GM19035 (cell line): ENCODE measurements around the gene ARHGEF10L.

ENCODE experiments used
- ATAC-seq: cut with Tn5 transposase; IDR thresholded peaks from one replicate; pipeline ENCODE4 v1.9.1; 2021; ENCODE audit not compliant: unreplicated experiment

The ARHGEF10L gene

DNA sequence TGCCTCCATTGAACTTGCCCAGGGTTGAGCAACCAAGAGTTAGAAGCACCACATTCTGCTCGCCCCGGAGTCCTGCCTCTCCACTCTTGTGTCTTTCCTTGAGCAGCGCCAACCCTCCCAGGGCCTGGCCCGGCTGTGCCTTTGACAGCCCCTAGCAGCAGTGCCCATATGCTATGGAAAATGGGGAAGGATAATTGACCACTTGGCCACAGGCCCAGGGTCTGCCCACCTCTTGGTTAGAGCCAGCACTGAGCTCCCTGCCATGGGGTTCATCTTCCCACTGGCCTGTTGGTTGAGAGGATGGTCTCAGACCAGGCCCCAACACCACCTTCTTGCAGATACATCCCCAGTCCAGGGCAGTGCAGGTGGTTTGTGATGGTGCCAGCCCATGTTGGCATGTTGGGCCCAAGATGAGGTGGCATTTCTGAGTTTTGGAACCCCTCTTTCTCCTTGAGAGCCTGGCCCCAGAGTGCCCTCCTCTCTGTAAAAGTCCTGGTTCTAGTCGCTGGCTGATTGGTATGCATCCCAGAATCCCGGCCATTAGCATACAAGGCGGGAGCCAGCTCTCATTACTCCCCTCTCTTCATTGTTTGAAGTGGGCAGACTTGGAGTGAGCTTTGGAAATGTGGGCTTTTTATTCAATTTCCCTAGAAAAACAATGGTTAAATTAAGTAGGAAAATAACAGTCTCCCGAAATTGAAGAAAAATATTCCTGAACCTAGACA lies 7.6 kb downstream of the ARHGEF10L start:
- ATAC-seq, result no peak

DNA sequence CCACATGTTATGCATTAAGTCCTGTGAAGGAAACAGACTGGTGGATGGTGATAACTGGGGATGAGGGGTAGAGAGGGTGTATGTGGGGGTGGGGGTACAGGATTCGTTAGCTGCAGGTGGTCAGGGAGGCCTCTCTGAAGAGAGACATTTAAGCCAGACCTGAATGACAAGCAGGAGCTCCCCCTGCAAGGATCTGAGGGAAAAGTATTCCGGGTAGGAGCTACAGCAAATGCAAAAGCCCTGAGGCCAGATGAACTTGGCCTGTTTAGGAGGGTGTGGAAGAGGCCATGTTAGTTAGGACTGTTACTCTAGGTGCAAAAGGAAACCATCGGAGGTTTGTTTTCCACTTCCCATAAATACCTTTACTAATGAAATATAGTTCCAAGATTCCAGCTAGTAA lies 9.9 kb downstream of the ARHGEF10L start:
- no peak for ATAC-seq

DNA sequence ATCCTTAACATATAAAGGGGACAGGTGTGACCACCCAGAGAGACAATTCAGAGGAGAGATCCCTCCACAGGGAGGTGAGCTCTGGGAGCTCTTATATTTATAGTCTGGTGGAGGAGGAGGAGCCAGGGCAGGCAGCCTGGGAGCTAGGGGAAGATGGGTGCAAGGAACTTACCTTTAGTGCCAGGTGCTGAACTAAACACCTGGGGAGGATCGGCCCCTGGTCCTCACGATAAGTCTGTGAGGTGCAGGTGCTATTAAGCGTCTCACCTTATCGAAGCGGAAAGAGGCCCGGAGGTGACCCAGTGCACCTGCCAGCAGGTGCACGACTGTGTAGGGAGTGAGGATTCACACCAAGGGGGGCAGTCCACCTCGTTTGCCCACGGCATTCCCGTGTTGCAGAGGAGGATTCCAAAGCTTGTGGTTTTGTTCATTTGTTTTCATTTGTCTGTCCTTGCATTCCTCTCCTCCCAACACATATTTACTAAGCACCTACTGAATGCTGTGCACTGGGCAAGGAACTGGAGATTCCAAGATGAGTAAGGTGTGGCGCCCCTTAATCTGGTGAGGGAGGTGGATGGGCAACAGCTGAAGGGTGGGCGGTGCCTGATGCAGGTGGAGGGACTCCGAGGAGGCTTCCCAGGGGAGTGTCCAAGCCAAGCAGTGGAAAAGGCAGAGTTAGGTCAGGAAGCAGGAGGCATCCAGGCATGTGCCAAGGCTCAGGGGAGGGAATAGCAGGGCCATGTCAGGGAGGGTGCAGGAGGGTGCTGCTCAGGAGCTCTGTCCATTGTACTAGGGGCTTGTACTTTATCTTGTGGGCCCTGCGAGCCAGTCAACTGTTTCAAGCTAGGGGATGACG lies 11.5 kb downstream of the ARHGEF10L start:
- ATAC-seq, result no peak

DNA sequence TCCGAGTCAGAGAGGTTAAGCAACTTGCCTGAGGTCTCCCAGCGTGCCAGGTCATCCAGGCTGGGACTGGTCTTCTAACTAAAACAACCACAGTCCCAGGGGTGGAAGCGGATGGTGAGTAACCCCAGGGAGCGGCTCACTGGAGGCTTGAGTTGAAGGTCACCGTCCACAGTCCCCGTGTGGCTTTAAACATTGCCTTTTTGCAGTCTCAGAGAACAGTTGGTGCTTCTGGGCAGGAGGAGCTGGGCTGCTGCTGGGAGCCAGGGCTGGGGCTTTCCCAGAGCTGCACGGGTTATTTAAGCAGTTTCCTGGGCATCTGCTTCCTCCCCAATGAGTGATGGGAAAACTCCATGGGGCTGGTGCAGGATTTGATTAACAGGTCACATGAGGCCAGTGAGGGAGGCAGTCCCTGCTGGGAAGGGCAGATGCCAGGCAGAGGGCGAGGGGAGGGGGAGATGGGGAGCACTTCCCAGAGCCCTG lies 12.3 kb downstream of the ARHGEF10L start:
- ATAC-seq, result no peak

DNA sequence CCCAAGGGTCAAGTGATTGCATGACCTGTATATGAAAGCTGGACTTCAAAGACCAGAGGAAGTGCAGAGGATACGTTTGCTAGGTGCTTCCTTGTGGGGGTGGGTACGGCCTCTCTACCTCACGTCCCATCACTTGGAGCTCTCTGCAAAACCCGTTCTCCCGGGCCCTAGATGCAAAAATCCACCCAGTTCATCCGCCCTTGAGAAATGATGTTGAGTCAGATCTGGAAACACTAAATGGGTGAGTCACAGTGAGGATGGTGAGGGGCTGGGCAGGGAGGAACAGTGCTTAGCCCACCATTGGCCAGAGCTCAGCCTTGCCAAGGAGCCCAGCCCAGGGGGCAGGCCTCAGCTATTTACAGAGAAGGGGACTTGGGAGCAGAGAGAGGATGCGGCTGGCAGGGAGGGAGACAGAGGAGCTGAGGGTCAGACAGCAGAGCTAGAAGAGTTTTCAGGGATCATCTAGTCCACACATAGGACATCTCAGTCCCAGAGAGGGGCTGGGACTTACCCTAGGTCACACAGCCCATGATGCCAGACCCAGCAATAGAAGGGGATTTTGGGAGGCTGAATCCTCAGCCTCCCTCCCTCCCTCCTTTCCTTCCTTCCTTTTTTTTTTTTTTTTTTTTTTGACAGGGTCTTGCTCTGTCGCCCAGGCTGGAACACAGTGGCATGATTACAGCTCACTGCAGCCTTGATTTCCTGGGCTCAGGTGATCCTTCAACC lies 14.6 kb downstream of the ARHGEF10L start:
- no peak for ATAC-seq

DNA sequence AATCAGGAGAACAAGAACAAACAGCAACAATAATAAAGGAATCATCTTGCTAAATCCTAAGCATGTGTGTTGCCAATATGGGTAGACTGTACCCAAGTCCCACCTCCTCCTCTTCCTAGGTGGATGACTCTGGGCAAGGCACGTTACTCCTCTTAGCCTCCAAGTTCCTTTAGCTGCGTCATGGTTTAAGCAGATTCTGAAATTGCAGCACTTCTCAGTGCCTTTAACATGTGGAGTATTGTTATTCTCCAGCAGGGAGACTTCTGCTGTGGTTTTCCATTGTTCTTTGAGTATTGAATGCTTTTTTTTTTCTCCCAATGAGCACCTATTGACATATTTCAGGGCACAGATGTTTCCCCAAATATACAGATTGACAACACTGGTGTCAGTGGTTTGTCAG lies 15.5 kb downstream of the ARHGEF10L start:
- no peak for ATAC-seq

DNA sequence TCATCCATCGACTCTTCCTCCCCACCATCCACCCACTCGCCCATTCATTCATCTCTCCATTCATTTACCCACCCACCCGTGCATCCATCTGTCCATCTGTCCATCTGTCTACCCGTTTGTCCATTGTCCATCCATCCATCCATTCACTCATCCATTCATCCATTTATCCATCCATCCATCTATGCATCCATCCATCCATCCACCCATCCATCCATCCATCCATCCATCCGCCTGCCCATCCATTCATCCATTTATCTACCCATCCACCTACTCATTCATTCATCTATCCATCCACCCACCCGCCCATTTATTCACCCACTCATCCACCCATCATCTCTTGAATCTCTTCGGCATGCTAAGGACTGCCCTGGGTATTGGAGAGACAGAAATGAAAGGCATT lies 18.5 kb downstream of the ARHGEF10L start:
- ATAC-seq, result no peak

DNA sequence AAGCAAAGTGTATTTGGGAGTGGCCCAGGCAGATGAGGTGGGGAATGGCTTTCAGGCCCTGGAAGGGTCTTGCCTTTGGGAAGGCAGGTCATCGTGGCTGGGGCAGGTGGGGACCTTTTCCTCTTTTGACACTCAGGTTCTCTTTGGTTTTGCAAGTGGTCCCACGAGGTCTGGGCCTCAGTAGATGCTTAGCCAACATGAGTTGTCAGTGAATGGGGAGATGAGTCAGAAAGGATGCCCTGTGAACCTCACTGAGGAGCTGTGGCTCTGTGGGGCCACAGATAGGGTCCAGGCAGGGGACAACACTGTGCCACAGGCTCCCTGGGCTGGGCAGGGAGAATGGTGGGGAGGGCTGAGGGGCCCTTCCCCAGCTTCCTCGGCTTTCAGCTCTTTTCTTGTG lies 19.0 kb downstream of the ARHGEF10L start:
- ATAC-seq, result no peak

DNA sequence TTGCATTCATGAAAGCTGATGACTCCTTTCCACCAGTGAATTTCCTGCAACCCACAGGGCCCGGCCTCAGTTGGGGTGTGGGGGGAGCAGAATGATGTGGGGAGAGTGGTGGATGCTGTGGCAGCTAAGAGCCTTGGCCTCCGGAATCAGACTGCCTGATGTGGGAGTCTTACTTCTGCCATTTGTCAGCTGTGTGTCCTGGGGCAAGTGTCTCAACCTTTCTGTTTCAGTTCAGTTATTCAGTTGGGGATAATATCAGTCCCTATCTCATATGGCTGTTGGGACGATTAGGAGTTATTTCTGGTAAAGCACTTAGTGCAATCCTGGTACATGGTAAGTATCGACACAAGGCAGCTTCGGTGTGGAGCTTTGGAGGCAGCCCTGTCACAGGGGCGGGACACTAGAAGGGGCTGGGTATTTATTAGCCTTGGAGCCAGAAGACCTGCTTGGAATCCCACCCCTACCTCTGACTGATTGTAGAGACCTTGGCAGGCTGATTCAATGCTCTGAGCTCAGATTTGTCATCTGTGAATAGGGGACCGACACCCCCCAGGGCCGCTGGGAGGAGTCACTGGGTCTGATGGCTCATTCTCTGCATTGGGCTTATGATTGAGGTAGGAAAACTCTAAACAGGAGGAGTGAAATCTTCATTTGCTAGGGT lies 19.6 kb downstream of the ARHGEF10L start:
- ATAC-seq, result no peak

DNA sequence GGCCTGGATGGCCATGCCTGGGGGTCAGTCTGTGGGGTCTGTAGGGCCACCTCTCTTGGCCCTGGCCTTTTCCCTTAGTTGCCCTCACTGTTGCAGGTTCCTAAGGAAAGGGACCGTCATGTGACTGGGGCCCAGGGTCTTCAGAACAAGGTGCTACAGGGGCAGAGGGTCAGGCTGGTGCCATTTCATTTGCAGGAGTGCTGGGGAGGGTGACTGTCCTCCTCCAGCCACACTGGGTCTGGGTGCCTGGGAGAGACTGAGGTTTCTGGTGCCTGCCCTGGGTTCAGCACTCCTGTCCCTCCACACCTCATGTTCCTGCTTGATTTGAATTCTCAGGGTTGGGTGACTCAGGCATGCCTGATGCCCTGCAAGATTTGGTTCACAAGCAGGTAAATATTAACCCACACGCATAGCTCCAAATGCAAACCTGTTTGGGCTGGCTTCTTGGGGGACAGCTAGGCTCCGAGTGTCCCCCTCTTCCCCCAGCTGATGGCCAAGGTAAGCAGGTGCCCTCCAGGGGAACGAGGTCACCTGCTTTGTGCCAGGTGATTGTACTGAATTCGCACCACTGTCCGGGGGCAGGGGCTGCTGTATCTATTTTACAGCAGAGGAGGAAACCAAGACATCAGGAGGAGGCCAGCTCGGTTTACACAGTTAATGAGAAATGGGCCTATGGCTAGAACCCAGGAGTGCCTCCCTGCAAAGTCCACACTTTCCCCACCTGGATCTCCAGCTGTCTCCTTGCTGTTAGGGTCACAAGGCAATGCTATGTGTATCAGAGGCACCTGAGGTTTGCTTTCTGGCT lies 20.3 kb downstream of the ARHGEF10L start:
- ATAC-seq, result no peak

DNA sequence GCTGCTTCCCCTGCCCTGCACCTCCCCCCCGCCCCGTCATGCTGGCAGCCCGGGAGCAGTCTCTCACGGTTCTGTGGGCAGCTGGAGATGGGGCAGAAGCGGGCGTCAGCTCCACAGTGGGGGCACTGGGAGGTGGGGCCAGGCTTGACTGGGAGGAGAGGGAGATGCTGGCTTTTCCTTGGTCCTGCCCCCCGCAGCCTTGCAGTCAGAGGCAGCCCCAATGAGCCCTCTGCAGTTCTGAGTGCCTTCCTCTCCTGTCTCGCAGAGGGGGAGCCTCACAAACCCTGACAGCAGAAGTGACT lies 21.7 kb downstream of the ARHGEF10L start:
- ATAC-seq, result no peak

DNA sequence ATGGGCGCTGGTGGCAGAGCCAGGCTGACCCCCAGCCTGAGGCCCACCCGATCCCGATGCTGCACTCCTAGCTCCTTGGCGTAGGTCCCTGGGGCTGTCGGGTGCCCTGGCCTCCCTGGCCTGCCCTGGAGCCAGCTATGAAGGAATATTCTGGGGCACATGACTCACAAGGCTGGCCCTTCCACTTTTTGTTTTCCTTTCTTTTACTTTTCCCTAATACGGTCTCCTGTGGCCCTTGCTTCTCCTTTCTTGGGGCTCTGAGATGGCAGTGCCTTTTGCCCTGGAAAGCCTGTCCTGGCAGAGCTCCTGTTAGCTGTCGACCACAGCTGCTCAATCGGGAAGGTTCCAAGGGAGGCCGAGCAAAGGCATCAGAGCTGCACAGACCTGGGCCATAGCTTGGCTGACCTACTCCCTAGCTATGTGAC lies 22.1 kb downstream of the ARHGEF10L start:
- ATAC-seq, result no peak

DNA sequence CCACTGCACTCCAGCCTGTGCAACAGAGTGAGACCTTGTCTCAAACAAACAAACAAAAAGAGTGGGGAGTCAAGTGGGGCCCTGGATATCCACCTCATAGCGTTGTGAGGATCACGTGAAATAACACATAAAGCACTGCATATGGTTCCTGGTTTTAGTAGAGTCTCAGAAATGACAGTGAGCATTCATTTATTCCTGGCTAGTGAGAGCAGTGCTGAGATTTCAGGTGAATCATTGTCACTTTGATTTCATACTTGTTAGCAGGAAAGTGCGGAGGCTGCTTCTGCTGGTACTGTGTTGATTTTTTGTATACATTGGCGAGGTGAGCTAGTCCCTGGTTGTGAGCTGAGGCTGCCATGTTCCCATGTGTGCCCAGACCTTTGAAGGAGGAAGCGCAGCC lies 22.9 kb downstream of the ARHGEF10L start:
- no peak for ATAC-seq

DNA sequence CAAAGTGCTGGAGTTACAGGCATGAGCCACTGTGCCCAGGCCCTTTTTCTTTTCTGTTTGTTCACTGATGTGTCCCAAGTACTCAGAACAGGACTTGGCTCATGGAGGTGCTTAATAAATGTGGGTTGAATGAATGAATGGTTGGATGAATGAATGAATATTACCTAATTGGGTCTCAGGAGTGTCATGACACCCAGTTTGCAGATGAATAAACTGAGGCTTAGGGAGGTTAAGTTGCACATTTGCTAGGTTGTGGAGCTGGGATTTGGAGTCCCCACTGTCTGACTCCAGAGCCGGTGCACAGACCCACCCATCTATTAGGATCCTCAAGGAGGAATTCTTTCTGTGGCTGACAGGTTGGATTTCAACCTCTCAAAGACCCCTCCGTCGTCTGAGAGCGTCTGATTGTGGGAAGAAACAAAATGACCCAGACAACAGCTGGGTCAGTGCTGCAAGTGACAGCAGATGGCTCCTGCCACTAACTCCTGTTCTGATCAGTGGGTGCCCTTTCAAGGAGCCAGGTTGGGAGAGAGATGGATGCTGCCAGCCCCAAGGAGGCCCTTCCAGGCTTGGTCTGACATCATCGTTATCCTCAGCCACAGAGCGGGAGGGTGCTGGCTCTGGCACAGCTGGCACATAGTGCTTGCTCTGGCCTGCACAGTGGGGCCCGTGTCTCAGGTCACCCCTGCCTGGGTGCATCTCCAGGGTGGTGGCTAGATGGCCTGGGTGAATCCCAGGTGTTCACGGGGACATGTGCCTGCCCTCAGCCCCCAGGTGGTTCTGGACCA lies 24.2 kb downstream of the ARHGEF10L start:
- no peak for ATAC-seq

DNA sequence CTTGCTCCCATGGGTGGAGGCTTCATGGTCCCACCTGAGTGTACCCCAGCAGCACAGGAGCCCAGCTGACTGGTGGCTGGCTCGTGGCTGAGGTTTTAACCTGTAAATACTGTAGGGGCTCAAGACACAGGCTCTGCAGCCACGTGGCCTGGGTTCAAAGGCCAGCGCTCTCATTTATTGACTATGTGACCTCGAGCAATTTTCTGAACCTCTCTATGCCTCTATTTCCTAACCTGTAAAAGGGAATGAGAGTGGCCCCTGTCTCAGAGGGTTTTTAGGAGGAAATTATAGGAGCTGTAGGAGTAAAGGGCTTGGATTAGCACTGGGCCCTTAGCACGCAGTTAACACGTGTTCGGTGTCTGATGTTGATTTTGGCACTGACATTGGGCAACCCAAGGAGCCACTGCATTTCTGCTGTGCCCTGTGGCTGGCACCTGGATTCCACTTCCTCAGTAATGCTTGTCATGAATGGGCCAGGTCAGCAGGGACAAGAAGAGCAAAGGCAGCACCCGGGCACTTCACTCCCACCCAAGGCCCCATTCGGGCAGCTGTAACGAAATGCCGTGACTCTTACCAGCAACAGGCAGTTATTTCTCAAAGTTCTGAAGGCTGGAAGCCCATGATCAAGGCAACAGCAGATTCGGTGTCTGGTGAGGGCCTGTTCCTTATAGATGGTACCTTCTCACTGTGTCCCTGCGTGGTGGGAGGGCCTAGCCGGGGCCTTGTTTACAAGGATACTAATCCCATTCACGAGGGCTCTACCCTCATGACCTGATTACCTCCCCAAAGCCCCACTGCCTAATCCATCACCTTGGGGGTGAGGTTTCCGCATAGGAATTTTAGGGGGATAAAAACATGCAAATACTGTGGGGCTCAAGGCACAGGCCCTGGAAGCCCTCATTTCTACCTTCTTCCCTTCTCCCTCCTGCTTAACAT lies 25.2 kb downstream of the ARHGEF10L start:
- no peak for ATAC-seq

DNA sequence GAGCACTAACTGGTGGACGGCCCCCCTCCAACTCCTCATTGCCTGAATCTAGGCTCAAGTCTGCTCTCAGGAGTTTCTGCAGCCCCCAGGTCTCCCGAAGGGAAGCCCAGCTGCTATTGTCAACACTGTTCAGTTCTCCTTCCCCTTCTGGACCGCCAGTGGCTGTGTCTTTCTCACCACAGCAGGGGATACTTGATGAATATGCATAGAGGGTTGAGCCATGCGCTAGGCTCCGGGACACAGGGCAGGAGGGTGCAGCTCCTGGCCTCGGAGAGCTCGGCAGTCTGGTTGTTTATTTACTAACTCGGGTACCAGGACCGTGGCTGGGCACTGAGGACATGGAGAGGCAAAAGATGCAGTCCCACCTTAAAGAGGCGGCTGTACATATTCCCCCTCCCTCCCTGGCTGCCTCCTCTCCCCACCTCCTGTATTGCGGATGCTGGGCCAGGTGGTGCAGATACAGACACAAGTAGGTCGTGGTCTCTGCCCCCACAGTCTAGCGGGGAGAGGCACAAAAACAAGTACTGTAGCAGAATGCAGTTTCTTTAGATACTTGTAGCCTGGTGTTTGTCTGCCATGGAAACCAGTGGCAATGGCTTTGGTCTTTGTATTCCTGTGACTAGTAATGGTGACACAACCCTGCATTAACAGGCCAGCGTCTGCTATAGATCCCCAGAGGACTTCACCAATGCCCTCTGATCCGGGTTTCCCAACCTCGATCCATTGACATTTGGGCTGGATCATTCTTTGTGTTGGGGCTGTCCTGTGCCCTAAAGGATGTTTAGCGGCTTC lies 26.2 kb downstream of the ARHGEF10L start:
- no peak for ATAC-seq

DNA sequence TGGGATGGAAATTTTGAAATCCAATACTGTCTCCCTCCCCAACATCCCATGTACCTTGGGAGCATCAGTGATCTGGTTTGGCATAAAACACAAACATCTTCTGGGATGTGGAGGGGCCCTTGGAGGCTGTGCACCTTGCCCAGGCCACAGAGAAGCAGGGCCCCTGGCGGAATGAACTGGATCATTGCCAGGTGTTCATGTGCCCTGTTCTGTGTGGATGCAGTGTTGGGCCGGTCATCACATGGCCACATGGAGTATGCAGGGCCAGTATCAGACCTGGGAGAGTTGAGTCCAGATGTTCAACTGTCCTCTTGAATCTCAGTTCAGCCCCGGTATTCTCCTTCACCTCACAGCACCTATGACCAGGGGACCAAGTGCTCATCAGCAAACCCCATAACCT lies 26.9 kb downstream of the ARHGEF10L start:
- ATAC-seq, result no peak

DNA sequence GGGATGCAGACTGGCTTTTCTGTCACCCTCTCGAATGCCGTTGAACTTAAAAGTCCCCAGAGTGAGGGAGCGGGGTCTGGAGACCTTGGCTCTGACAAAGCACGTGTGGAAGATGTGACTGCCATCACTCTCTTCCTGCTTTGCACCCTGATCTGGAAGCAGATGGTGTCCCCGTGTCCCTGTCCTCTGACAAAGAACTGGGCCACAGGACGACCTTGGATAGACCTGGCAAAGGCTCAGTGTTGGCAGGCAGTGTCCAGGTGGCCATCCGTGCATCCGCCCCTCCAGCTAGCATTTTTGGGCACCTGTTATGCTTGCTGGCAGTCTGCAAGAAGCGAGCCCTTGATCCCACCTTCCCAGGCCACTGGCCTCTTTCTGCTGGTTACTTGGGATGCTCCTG lies 27.4 kb downstream of the ARHGEF10L start:
- ATAC-seq, result no peak
